Measurements from ENCODE around the gene NFYC.

DNA sequence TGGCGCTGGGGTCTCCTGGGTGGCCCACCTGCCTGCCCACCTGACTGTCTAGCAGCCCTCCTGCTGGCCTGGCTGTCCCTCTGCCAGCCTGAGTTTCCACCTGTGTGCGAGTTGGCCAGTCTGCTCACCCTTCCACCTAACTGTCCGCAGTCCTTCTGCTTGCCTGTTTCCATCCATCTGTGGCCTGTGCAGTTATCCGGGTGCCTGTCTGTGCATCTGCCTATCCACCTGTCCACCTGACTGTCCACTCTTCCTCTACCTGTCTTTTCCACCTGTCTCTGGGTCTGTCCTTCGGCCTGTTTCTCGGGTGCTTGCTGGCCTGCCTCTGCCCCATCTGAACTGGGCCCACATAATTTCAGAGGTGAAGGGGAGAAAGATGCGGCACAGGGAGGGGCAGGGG lies 93.9 kb downstream of the NFYC start:
- TF ChIP-seq, protein P1, sequence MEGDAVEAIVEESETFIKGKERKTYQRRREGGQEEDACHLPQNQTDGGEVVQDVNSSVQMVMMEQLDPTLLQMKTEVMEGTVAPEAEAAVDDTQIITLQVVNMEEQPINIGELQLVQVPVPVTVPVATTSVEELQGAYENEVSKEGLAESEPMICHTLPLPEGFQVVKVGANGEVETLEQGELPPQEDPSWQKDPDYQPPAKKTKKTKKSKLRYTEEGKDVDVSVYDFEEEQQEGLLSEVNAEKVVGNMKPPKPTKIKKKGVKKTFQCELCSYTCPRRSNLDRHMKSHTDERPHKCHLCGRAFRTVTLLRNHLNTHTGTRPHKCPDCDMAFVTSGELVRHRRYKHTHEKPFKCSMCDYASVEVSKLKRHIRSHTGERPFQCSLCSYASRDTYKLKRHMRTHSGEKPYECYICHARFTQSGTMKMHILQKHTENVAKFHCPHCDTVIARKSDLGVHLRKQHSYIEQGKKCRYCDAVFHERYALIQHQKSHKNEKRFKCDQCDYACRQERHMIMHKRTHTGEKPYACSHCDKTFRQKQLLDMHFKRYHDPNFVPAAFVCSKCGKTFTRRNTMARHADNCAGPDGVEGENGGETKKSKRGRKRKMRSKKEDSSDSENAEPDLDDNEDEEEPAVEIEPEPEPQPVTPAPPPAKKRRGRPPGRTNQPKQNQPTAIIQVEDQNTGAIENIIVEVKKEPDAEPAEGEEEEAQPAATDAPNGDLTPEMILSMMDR (conservative IDR thresholded peaks at IDR 0.05; ENCODE audit: low read length): no peak
- TF ChIP-seq EZH2phosphoT487 (IDR thresholded peaks at IDR 0.05; ENCODE audit: borderline replicate concordance): no peak
